RWPE2 (cell line): Measurements from ENCODE around the gene VSIG10L.

Experiments used
- ATAC-seq: fragments of 200-7000 bp; cut with Tn5 transposase; 3 replicates; pipeline ENCODE4 v1.9.1; 2021; ENCODE audit warnings: low read depth
- DNase-seq: peaks from one replicate; pipeline ENCODE4 v3.0.0-alpha.2; 2020; ENCODE audit warnings: low spot score
- H3K27ac ChIP-seq: fragments of 450-650 bp; 2 replicates; pipeline ENCODE4 v1.5.1; 2017; ENCODE audit warnings: mild to moderate bottlenecking; ENCODE audit not compliant: poor library complexity, severe bottlenecking
- H3K27me3 ChIP-seq: fragments of 250-450 bp; sonication (Bioruptor Pico); 2 replicates; pipeline ENCODE4 v1.5.1; 2021; ENCODE audit warnings: mild to moderate bottlenecking, moderate library complexity; ENCODE audit not compliant: insufficient read depth, poor library complexity, severe bottlenecking
- H3K36me3 ChIP-seq: fragments of 250-450 bp; sonication (Bioruptor Pico); 2 replicates; pipeline ENCODE4 v1.5.1; 2020; ENCODE audit warnings: low read depth, mild to moderate bottlenecking, moderate library complexity
- H3K4me1 ChIP-seq: fragments of 250-450 bp; sonication (Bioruptor Pico); 2 replicates; pipeline ENCODE4 v1.5.1; 2021; ENCODE audit warnings: mild to moderate bottlenecking, moderate library complexity; ENCODE audit not compliant: insufficient read depth, poor library complexity, severe bottlenecking
- H3K4me3 ChIP-seq: fragments of 250-450 bp; sonication (Bioruptor Pico); 2 replicates; pipeline ENCODE4 v1.5.1; 2021; ENCODE audit warnings: mild to moderate bottlenecking, moderate library complexity; ENCODE audit not compliant: severe bottlenecking
- H3K9me3 ChIP-seq: fragments of 250-450 bp; sonication (Bioruptor Pico); 2 replicates; pipeline ENCODE4 v1.5.1; 2021; ENCODE audit warnings: mild to moderate bottlenecking, moderate library complexity; ENCODE audit not compliant: severe bottlenecking
- CTCF ChIP-seq: fragments of 450-650 bp; IDR thresholded peaks from one replicate; pipeline ENCODE4 v1.5.1; 2017; ENCODE audit warnings: mild to moderate bottlenecking, moderate library complexity; ENCODE audit not compliant: poor library complexity, severe bottlenecking

VSIG10L gene

GRCh38 chr19:51339313-51339686 is 2.6 kb downstream of the VSIG10L start:
- no peak for TF ChIP-seq CTCF
- DNase-seq (no peak), ATAC-seq (peak; percentile 1)
- H3K36me3 ChIP-seq = no peaks in the 10 kb centered on the region
- no peaks in the 10 kb centered on the region for H3K27me3 ChIP-seq
- H3K9me3 ChIP-seq = no peaks in the 10 kb centered on the region
- H3K27ac ChIP-seq = peak overlapping the region; percentile 42
- peak overlapping the region; percentile 72 for H3K4me3 ChIP-seq
- no peaks in the 10 kb centered on the region for H3K4me1 ChIP-seq

DNA sequence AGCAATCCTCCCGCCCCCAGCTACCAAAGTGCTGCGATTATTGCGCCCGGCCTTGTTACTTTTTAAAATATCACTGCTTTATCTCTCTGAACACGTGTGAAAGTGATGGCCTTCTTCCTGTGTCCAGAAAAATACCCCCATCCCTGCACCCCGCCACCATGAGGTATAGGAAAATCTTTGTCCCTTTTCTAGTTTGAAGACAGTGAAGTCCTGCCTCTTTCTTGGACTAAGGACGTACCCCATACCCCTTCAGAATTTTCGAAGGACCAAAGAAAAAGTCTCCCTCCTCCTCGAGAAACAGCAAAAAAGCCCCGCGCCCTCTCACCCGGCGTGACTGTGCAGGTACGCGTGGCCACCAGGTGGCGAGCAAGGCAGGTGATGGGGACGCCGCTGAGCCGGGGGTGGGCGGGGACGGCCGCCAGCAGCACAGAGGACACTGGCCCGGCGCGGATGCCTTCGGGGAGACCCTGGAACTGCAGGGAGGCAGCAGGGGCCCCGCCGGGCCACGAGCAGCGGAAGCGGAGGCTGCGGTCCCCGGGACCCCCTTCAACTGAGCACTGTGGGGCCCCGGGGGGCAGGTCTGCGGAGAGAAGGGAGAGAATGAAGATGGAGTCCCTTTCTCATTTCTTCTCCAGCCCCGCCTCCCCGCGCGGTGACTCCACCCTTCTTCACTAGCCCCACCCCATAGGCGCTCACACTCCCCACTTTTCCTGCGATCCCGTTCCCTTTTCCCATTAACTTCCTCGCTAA is 3.2 kb downstream of the VSIG10L start:
- ATAC-seq (peak; percentile 78), DNase-seq (no peak)
- Histone ChIP-seq H3K4me1 (no peaks in the 10 kb centered on the region), H3K9me3 (no peaks in the 10 kb centered on the region), H3K27me3 (no peaks in the 10 kb centered on the region), H3K36me3 (no peaks in the 10 kb centered on the region), H3K27ac (peak overlapping the region; percentile 42), H3K4me3 (peak overlapping the region; percentile 72)
- peak; percentile 96 for TF ChIP-seq CTCF

GRCh38 chr19:51337861-51338562 is 3.9 kb downstream of the VSIG10L start:
- no peaks in the 10 kb centered on the region for H3K27me3 ChIP-seq
- no peaks in the 10 kb centered on the region for H3K36me3 ChIP-seq
- no peak overlapping the region for H3K4me3 ChIP-seq
- no peaks in the 10 kb centered on the region for H3K4me1 ChIP-seq
- H3K9me3 ChIP-seq = no peaks in the 10 kb centered on the region
- no peak for ATAC-seq
- DNase-seq = no peak
- H3K27ac ChIP-seq = no peak overlapping the region
- TF ChIP-seq CTCF = no peak

- Histone ChIP-seq H3K36me3 (no peaks in the 10 kb centered on the region), H3K27ac (no peak overlapping the region), H3K9me3 (no peaks in the 10 kb centered on the region), H3K4me3 (no peak overlapping the region), H3K27me3 (no peaks in the 10 kb centered on the region), H3K4me1 (no peaks in the 10 kb centered on the region)
- no peak for DNase-seq
- ATAC-seq = no peak
- no peak for TF ChIP-seq CTCF
These were observed 4.6 kb downstream of the VSIG10L start for GRCh38 chr19:51337141-51337860.
